Dedifferentiated amniotic fluid mesenchymal stem cell (primary cell): ENCODE measurements around the gene SLIT1.

Experiments used
- DNase-seq: peaks from one replicate; pipeline ENCODE4 v3.0.0-alpha.2; 2016; ENCODE audit errors: extremely low spot score

SLIT1 gene

DNA sequence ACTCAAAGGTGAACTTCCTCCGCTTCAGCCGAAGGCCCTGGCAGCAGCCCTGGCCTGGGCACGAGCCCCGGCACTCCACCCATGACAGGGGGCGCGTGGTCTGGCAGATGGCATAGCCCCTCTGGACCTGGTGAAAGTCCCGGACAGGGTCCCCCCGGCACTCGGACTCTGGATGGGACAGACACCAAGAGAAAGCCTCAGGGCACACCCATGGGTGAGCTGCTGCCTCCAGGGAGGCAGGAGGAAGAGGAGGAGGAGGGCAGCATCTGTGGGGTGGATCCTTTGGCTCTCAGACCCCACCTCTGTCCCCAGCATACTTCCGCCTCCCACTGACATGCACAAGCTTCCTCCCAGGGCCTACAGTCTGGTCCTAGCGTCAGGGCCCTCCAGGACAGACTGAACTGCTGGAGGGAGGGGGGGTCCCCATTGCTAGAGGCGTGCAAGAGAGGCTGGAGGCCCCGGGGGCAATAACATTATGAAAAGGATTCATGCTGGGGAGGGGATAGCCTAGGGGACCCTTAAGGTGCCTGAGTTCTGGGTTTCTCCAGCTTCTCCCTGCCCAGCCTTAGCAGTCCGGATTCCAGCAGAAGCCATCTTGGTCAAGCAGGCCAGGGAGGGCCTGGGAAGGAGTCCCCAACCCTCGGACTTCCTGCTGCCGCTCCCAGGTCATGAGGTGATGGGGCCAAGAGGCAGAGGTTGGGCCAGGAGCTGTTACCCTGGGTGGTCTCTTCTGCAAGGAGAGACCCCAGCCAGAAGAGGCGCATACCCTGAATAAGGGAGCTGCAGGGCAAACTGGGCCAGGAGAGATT, 184.4 kb downstream of the SLIT1 start:
- no peak for DNase-seq

DNA sequence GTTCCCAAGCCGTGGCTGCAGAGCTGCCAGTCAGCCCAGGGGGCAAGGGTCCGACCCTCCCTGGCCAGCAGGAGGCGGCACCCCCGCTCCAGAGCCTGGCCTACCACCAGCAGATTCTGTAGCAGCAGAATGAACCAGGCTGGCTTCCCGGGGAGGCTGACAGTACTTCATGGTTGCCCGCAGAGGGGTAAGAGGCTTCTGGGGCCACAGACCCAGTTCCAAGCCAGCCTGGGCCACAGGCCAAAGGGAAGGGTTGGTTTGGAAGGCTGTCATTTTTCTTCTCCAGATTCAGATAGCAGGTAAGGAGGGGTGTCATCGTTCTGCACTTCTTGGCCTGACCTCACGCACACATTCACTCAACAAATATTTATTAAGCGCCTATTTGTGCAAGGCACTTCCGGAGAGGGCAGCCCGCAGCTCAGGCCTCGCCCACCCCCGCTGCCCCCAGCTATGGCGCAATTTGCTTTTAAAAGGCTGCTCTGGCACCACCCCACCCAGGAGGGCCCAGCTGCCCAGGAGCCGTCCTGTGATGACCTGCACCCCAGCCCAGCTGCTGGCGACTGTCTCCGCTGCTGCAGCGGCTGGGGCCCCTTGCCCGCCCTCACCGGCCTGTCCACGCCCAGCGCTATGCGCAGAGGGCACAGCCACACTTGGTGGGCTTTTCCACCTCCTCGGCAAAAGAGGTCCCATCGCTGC, 185.1 kb downstream of the SLIT1 start:
- DNase-seq, result no peak

DNA sequence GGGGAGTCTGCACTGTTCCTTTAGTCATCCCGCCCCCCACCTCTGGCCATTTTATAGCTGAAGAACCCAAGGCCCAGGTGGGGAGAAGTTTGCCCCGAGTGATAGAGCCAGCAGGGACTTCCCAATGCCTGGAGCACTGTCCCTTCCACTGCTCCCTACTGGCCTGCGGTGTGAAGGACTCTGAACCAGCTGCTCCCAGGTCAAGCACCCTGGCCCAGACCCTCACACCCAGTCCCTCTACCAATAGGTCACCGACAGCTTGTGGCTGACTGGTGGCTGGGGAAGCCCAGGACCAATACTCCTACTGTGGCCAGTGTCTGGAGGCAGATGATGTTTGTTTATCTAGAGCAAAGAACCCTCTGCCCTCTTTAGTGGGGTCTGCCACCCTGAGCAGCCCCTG, 185.8 kb downstream of the SLIT1 start:
- no peak for DNase-seq

DNA sequence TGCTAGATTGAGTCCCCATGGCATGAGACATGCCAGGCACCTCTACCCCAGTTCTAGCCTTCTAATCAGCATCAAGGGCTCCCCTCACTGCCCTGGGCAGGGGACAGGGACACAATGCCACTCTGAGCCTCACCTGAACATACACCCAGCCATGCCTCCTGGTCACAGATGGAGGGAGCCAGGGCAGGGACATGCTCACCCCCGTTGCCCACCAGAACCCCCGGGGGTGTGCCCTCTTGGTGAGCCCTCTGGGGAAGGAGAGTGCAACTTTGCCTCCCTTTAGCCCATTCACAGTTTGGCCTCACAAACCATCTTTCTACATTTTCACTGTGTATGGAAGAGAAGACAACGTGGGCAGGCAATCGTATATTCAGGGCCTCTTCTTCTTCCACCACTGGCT, 186.4 kb downstream of the SLIT1 start:
- no peak for DNase-seq

DNA sequence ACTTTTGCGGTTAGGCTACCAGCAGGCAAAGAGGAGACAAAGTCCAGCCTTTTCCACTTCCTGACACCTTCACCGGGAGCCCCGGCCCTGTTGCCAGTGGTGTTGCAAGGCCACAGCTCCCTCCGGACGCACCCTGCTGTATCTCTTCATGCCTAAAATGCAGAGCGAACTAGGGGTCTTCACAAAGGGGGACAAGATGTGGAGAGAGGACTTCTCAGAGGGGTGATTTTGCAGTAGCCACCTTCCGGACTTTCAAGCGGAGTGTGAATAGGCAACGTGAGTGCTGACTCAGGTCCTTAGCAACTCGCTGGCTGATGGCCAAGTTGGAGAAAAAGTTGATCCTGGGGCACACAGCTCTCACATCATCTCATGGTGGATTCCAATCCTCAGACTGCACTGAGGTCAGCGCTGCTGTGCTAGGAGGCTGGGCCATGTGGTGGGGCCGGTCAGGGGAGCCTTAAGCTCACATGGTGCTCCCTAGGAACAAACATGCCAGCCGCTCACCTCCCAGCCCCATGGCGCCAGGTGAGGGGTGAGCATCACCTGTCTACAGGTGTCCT, 187.3 kb downstream of the SLIT1 start:
- no peak for DNase-seq

DNA sequence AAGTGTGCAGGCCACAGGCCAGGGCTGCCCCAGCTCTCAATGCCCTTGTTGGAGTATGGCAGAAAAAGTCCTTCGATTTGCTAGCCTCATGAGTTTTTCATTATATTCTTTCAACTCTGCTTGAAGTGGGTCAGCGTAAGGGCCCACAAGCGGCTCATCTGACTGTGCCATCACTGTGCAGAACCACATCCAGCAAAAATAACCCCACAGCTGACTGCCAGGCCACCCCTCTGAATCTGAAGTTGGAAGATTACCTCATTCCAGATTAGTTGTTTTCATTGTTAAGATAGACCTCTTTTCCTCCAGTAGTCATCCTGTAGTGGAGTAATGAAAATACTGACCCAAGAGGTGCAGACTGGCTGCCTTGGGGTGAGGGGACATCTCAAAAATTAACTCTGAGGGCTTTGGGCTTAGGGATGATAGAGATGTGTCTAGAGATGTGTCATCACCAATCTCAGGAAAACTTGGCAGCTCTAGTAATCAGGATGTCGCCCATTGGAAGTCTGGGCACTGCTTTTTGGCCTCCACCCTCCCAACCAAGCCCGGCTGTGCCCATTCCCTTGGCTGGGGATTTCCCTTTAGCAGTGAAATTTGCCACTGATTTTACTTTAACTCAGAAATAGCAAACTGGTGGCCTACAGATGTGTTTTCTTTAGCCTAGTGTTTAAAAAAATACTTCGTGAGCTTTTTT, 189.3 kb downstream of the SLIT1 start:
- DNase-seq, result no peak

DNA sequence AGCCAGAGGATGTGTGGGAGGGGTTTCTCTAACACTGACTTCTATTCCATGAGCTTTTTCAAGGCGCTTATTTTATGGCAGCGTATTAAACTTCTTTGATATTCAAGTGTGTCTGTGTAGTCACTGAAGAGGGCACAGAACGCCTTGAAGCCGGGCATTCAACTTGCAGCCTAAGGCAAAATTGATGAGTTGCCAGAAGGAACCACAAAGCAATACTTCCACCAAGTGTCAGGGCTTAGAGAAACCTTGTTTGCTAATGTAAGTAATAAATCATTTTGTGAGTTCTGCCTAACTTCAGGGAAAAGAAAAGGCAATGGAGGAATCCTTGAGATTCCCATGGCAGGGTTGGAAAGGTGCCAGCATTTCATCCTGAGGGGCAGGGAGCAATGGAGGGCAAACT, 189.9 kb downstream of the SLIT1 start:
- DNase-seq, result no peak

DNA sequence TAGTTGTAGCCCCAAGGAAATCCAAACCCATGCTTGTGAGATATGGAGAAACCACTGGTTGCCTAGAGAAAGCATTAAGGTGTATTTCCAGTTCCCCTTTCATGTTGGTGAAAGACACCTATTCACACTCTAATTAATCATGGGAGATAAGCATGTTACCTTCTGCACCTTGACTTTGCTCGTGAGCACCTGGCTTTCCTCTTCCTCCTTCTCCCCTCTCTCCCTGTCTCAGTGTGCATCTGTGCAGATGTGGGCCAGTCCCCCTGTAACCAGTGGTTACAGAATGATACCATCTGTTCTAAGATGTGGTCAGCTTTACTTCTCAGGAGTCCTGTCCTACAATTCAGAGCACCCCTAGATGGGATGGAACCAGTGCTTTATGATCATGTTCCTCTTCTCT, 193.0 kb downstream of the SLIT1 start:
- DNase-seq, result no peak

DNA sequence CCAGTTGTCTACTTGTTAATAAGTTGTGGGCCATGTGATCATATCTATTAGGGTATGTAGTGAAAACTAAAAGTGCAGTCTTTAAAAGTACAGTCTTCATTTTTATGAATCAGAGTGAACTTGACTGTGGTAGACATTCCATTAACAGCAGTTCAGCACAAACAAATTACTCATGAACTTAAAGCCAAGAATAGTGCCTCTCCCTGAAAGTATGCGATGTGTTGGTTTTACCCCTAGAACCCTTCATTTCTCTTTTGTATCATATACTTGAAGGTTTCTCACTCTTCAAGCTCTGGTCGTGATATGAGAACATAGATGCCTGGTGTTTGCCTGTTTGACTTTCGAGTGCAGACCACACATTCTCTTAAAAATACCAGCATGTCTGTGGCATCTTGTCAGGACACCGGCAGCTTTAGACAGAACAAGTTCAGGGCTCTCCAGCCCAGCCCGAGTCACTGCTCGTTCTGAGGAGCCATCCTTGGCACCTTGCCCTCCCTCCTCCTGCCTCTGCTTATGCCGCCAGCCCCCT, 194.4 kb downstream of the SLIT1 start:
- peak; percentile 49 for DNase-seq

DNA sequence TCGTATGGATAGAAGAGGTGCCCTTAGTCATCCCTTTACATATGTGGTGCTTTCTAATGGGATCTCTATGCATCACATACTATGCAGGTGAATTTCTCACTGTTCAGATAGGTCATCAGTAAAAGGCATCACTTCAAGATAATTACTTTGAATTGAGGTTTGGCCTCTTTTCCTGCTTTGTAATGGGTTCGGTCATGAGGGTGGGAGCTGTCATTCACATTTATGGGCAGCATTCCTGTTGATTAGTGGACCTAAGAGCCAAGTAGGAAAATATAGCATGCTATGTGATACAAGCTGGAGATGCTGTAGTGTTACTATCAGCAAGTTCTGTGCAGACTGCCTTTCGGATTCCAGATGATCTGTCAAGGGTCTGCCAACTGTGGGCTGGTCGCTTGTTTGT, 197.3 kb downstream of the SLIT1 start:
- DNase-seq, result no peak

DNA sequence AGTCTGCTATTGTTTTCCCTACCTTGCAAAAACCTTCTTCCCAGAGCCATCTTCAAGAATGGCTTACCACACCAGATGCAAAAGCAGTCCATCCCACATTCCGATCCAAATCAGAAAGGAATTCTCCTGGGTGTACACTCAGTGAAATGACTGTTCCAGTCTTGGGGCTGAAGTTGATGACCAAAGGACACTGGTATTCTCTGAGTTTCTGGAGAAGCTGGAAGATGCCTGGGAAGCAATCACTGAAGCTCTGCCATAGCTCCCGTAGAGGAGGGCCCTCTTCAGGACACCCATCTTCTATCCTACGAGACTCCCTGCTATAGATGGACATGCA, 197.9 kb downstream of the SLIT1 start:
- peak; percentile 37 for DNase-seq

DNA sequence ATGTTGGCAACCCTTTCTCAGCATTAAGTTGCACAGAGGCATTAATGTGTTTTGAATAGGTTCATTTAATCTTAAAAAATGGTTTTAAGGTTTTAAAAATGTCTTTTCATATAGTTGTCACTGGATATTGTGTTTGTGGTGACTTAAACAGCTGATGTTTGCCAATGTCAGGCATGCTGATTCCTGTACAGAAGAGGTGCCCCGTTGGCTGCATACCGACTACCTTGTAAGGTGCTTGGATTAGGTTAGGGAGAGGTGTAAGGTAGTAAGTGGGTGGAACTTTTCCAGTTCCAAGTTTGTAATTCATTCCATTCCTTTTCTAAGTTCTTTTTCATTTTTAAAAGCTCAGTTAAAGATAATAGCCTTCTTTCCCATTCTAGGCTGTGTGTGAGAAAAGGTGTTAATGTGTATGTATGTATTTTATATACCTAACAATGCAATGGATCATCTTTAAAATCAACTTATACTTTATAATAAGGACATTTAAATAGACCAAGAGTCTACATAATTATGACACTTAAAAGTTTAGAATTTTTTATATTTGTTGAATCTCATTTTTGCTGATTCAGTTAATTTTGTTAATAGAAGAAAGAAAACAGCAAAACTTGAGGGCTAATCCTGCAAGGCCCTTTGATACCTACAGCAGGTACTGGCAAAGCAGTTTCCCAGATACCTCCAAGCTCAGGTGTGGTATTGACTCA, 198.5 kb downstream of the SLIT1 start:
- no peak for DNase-seq

DNA sequence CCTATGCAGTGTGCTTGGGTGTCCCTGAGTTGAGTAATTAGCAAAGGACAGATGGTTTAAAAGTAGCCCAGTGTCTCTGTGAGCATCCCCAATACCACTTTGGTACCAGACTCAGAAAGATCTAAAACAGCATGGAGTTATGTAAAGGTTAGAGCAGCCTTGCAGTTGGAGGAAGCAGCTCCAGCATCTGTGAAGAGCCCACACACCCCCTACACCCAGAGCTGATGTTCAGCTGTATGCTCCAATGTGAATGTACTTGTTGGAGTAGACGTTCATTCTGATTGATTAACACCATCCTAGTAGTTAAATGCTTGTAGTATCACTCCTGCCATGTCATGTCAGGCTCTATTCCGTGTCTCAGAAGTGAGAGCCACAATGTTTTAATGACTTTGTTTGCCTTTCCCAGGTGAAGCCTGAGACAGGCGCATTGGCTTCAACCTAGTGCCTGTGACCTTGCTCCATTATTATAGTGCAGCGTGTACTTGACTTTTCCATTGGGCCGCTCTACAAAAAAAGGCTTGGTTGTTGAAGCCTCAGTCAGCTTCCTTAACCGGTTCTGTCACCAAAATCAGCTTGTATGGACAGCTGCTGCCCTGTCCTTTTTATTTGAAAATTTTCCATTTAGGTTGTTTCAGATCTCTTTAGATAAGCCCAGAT, 199.4 kb downstream of the SLIT1 start:
- DNase-seq, result no peak

DNA sequence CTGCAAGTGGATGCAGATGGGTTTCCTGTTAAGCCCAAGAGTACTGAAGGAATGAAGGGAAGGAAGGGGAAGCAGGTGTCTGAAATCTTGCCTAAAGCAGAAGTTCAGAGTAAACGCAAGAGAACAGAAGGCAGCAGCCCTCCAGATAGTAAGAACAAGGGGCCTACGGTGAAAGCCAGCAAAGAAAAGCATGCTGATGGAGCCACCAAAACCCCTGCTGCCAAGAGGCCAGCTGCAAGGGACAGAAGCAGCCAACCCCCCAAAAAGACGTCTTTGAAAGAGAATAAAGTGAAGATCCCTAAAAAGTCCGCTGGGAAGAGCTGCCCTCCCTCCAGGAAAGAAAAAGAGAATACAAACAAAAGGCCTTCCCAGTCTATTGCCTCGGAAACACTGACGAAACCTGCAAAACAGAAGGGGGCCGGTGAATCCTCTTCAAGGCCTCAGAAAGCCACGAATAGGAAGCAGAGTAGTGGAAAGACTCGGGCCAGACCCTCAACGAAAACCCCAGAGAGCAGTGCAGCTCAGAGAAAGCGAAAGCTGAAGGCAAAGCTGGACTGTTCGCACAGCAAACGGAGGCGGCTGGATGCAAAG, 201.1 kb downstream of the SLIT1 start:
- DNase-seq, result no peak

DNA sequence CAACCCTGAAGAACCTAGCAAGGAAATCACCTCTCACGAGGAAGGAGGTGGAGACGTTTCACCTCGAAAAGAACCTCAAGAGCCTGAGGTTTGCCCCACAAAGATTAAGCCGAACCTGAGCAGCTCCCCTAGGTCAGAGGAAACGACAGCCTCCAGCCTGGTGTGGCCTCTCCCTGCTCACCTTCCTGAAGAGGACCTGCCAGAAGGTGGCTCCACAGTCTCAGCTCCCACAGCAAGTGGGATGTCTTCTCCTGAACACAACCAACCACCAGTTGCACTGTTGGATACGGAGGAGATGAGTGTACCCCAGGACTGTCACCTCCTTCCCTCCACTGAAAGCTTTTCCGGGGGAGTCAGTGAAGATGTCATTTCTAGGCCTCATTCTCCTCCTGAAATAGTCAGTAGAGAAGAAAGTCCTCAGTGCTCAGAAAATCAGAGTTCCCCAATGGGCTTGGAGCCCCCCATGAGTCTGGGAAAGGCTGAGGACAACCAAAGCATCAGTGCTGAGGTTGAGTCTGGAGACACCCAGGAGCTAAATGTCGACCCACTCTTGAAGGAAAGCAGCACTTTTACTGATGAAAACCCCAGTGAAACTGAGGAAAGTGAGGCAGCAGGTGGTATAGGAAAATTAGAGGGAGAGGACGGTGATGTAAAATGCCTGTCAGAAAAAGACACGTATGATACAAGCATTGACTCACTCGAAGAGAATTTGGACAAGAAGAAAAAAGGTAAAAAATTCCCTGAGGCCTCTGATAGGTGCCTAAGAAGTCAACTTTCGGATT, 203.4 kb downstream of the SLIT1 start:
- DNase-seq, result no peak

DNA sequence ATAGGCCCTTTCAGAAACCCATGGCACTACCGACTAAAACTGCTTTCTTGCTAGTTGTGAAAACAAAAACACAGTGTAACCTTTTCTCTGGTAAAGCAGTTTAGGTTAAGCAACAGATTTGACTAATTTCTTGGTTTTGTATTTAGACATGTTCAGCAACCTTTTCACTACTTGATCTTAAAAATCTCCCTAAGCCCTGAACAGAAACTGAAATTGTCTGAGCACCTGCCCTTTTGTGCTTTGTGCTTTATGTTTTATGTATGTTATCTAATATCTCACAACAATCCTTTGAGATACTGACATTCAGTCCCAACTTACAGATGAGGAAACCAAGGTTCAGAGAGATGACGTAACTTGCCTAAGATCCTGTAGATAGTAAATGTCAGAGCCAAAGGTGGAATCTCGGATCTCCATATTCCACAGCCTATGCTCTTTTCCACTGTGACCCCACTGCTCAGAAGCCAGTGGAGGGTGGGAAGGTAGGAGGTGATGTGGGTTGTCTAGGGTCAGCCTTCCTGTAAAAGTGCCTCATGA, 207.1 kb downstream of the SLIT1 start:
- no peak for DNase-seq

DNA sequence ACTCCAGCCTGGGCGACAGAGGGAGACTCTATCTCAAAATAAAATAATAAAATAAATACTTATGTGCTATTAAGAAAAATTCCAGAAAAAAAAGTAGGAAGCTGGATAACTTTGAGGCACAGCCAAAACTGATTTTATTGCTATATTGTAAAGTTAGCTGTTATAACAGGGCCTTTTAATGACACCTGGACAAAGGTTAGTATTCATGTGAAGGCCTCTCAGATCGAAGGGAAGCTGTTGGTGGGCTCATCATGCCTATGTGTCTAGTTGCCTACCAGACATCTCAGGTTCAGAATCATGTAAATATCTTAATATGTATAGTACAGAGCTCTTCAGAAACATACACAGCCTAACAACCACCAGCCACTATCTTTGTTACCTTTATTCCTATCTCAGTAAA, 210.6 kb downstream of the SLIT1 start:
- DNase-seq, result no peak

DNA sequence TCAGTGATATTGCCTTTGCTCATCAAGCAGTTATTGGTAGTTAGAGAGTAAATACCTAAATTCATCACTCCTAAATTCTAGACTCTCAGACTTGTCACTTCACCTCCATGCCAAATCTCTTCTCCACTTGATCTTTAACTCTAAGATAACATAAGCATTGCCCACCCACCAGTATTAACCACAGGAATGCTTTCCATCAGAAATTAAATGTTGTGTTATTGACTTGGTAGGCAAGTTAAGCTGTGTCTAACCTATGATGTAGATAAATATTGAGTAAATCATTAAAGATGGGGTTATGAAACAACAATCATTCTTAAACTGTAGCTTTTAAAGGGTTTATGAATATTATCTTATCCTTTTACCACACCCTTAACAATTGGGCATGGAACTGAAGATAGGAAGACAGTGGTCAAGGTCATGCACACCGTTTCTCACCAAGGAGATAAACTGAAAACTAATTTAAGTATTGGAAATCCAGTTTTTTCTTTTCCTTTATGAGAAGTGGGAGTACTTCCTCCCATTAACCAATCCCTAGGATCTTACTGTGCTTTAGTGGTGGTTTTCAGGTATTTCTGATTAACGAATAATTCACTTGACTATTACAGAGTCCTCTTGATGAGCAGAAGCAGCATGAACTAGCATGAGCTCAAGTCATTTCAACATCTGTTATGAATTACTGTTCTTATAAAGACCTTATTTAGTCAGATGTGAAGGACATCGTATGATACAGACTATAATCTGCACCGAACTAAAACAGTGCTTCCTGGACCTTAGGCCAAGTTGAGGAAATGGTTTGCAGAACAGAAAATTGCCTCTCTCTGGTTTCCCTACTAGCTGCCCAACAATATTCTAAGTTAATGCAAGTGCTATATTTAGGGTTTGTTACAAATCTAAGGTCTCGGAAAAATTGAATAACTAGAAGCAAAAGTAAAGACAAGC, 211.7 kb downstream of the SLIT1 start:
- DNase-seq, result no peak

DNA sequence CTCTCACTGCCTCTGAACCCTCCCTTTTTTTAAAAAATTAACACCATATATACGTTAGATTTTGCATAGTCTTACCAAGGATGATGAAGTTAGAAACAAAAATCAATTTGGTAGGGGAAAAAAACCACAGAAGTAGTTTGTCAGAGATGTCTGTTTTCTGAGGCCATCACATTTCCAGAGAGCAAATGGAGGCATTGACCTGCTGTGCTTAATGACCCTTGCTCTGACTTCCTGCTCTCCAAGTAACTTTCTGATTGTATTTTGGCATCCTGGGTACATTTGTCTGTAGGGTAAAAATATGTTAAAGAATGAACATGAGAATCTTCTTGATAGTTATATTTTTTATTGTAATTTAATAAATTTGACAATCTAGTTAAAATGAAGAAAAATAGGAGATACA, 213.5 kb downstream of the SLIT1 start:
- DNase-seq, result no peak
